ENCODE data around the gene NIBAN1.

NIBAN1 gene

GRCh38 chr1:184941410-184941733 lies 32.9 kb downstream of the NIBAN1 start:
- no peak for DNase-seq

GRCh38 chr1:184940694-184941409 lies 33.5 kb downstream of the NIBAN1 start:
- no peak for DNase-seq

- DNase-seq: no peak
Measured at GRCh38 chr1:184940226-184940625, 34.1 kb downstream of the NIBAN1 start.

- no peak for DNase-seq
Measured at GRCh38 chr1:184937729-184938128, 36.6 kb downstream of the NIBAN1 start.

- no peak for DNase-seq
Measured at GRCh38 chr1:184935920-184936798, 38.1 kb downstream of the NIBAN1 start.

- no peak for DNase-seq
Measured at GRCh38 chr1:184933944-184934343, 40.4 kb downstream of the NIBAN1 start.

- DNase-seq: no peak
Measured at GRCh38 chr1:184932319-184932718, 42.0 kb downstream of the NIBAN1 start.

- DNase-seq: no peak
Measured at GRCh38 chr1:184931566-184931965, 42.7 kb downstream of the NIBAN1 start.

- no peak for DNase-seq
Measured at GRCh38 chr1:184930645-184931044, 43.7 kb downstream of the NIBAN1 start.

- DNase-seq: no peak
Measured at GRCh38 chr1:184930232-184930631, 44.1 kb downstream of the NIBAN1 start.

- peak; percentile 86 for DNase-seq
Measured at GRCh38 chr1:184929711-184930202, 44.6 kb downstream of the NIBAN1 start.

GRCh38 chr1:184928394-184928793 lies 45.9 kb downstream of the NIBAN1 start:
- DNase-seq: no peak
